OCI-LY3 (cell line): Measurements from ENCODE around the gene PHACTR3.

ENCODE experiments used
- EZH2phosphoT487 ChIP-seq: fragments of 200-600 bp; shearing (Covaris generic); IDR thresholded peaks from 2 replicates; pipeline ENCODE4 v1.6.1; 2018; ENCODE audit warnings: antibody characterized with exemption, mixed run types, low read depth
- TF ChIP-seq, protein P1 (sequence below): fragments of 200-600, 300-600 bp; sonication (generic); IDR thresholded peaks from 2 replicates; pipeline ENCODE4 v1.5.1; 2014; ENCODE audit warnings: antibody characterized with exemption, low read length, low read depth

DNA sequence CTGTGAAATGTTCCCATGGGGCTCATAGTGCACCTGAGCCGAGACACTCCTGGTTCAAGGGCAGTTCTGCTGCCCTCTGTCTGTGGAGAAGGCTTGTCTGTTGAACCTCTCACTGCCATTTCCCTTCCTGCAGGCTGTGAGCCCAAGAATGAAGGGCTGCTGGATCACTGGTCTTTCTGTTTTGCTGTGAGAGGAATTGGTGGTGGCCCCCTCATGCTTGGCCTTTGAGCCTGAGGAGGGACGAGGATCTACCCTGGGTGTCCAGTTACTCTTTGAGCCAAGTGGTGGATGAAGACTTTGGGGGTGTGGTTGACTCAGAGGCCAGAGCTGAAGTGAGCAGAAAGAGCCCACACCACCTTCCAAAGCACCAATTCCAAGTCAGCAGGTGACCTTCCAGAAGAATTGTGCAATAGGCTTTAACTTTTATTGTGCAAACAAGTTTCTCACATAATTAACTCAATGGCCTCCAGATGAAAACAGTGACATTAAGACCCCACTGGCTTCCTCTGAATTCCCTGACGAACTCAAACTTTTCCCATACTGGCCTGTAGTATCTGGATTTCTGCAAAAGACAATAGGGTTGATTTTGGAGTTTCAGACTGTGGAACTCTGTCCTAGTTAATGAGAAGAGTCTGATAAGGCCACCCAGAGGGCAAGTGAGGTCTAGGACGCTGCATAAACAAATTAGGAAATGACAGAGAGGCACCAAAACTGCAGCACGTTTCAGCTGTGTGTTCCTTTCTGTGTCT is 101.5 kb downstream of the PHACTR3 start:
- TF ChIP-seq, protein P1, sequence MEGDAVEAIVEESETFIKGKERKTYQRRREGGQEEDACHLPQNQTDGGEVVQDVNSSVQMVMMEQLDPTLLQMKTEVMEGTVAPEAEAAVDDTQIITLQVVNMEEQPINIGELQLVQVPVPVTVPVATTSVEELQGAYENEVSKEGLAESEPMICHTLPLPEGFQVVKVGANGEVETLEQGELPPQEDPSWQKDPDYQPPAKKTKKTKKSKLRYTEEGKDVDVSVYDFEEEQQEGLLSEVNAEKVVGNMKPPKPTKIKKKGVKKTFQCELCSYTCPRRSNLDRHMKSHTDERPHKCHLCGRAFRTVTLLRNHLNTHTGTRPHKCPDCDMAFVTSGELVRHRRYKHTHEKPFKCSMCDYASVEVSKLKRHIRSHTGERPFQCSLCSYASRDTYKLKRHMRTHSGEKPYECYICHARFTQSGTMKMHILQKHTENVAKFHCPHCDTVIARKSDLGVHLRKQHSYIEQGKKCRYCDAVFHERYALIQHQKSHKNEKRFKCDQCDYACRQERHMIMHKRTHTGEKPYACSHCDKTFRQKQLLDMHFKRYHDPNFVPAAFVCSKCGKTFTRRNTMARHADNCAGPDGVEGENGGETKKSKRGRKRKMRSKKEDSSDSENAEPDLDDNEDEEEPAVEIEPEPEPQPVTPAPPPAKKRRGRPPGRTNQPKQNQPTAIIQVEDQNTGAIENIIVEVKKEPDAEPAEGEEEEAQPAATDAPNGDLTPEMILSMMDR, result no peak
- TF ChIP-seq EZH2phosphoT487, result no peak
